SU-DHL-6 (cell line): ENCODE results near the gene IGF2BP3.

ENCODE experiments used
- CTCF ChIP-seq: fragments of 200-600 bp; sonication (generic); IDR thresholded peaks from one replicate; pipeline ENCODE4 v1.5.1; 2017; ENCODE audit warnings: antibody characterized with exemption, mild to moderate bottlenecking, low read length, moderate library complexity; ENCODE audit not compliant: insufficient read depth, poor library complexity, severe bottlenecking
- EZH2phosphoT487 ChIP-seq: fragments of 200-600 bp; sonication (generic), shearing (Covaris generic); conservative IDR thresholded peaks from 2 replicates; pipeline ENCODE4 v1.6.1; 2018; ENCODE audit warnings: mild to moderate bottlenecking, antibody characterized with exemption, low read length, moderate library complexity, mixed read lengths

- TF ChIP-seq CTCF (no peak), EZH2phosphoT487 (no peak)
Observed at GRCh38 chr7:23474829-23475575, 4.7 kb upstream of the IGF2BP3 start.
